Chondrocyte (in vitro differentiated cells): Measurements from ENCODE around the gene GBX2. TPM values are rescaled to one million over a fixed set of nuclear protein-coding genes. Genes with fewer than 3 reads are reported as not detected.

Experiments used
- DNase-seq: peaks from one replicate; pipeline ENCODE4 v3.0.0; 2021; ENCODE audit warnings: mixed read lengths, low spot score
- H3K27ac Mint-ChIP-seq: one replicate; pipeline ENCODE4 v1.8.0; 2021; ENCODE audit warnings: mild to moderate bottlenecking, moderate library complexity, mixed read lengths; ENCODE audit not compliant: unreplicated experiment
- H3K27me3 Mint-ChIP-seq: 2 replicates; pipeline ENCODE4 v1.8.0; 2021; ENCODE audit warnings: low read depth, mixed read lengths
- H3K36me3 Mint-ChIP-seq: 2 replicates; pipeline ENCODE4 v1.8.0; 2021; ENCODE audit warnings: low read depth, mixed read lengths
- H3K4me1 Mint-ChIP-seq: 2 replicates; pipeline ENCODE4 v1.8.0; 2021; ENCODE audit warnings: low read depth, mild to moderate bottlenecking, mixed read lengths
- H3K4me3 Mint-ChIP-seq: one replicate; pipeline ENCODE4 v1.8.0; 2021; ENCODE audit warnings: mild to moderate bottlenecking, moderate library complexity, mixed read lengths; ENCODE audit not compliant: unreplicated experiment
- H3K9me3 Mint-ChIP-seq: 2 replicates; pipeline ENCODE4 v1.8.0; 2021; ENCODE audit warnings: low read depth, mixed read lengths
- CTCF ChIP-seq: fragments of 200-600 bp; sonication (generic); IDR thresholded peaks from 2 replicates; pipeline ENCODE4 v1.5.0; 2021; ENCODE audit warnings: antibody characterized with exemption, mild to moderate bottlenecking, moderate library complexity
- total RNA-seq: library from RNA; stranded (reverse); gene quantifications from 3 replicates; pipeline ENCODE4 v1.2.1, GENCODE V29; 2021

The GBX2 gene
- total RNA-seq, 1 donor from 2014 or later, result 16.7 TPM

GRCh38 chr2:236166796-236167296 is 1.3 kb downstream of the GBX2 start:
- Mint-ChIP-seq H3K9me3 (no peaks in the 10 kb centered on the region), H3K36me3 (peaks cover 2% of the 10 kb centered on the region), H3K27ac (peak overlapping the region; percentile 85), H3K4me3 (peak overlapping the region; percentile 80), H3K27me3 (peaks cover 7% of the 10 kb centered on the region), H3K4me1 (peaks cover 42% of the 10 kb centered on the region)
- no peak for TF ChIP-seq CTCF
- DNase-seq, result peak; percentile 86

- Mint-ChIP-seq H3K9me3 (no peaks in the 10 kb centered on the region), H3K4me1 (peaks cover 39% of the 10 kb centered on the region), H3K27ac (peak overlapping the region; percentile 85), H3K4me3 (peak overlapping the region; percentile 80), H3K27me3 (peaks cover 7% of the 10 kb centered on the region), H3K36me3 (peaks cover 2% of the 10 kb centered on the region)
- DNase-seq, result peak; percentile 95
- TF ChIP-seq CTCF, result no peak
These were observed 2.1 kb downstream of the GBX2 start for GRCh38 chr2:236165842-236166795.

- no peak for DNase-seq
- no peaks in the 10 kb centered on the region for H3K9me3 Mint-ChIP-seq
- H3K27ac Mint-ChIP-seq, result peak overlapping the region; percentile 85
- peaks cover 7% of the 10 kb centered on the region for H3K27me3 Mint-ChIP-seq
- H3K4me1 Mint-ChIP-seq, result peaks cover 39% of the 10 kb centered on the region
- peak overlapping the region; percentile 80 for H3K4me3 Mint-ChIP-seq
- no peak for TF ChIP-seq CTCF
- H3K36me3 Mint-ChIP-seq, result peaks cover 2% of the 10 kb centered on the region
These were observed 3.0 kb downstream of the GBX2 start for GRCh38 chr2:236164925-236165841.

- H3K36me3 Mint-ChIP-seq, result peaks cover under 1% of the 10 kb centered on the region
- H3K9me3 Mint-ChIP-seq, result no peaks in the 10 kb centered on the region
- H3K27ac Mint-ChIP-seq, result peak overlapping the region; percentile 82
- no peak for DNase-seq
- TF ChIP-seq CTCF, result no peak
- peak overlapping the region; percentile 80 for H3K4me3 Mint-ChIP-seq
- H3K4me1 Mint-ChIP-seq, result peaks cover 34% of the 10 kb centered on the region
- H3K27me3 Mint-ChIP-seq, result peaks cover 3% of the 10 kb centered on the region
These were observed 3.8 kb downstream of the GBX2 start for GRCh38 chr2:236164201-236164924.
